Large intestine (tissue), 3 donors: ENCODE measurements around the gene TXNRD3. TPM values are rescaled to one million over a fixed set of nuclear protein-coding genes. Genes with fewer than 3 reads are reported as not detected.

Source experiments
- DNase-seq, 2 donors: peaks; one replicate each; pipeline versions ENCODE4 v3.0.0 to v3.0.0-alpha.2; 2013
- H3K27ac ChIP-seq: one replicate; pipeline ENCODE4 v1.5.1; 2013; ENCODE audit warnings: low read length
- H3K27me3 ChIP-seq: 2 replicates; pipeline ENCODE4 v1.6.1; 2013; ENCODE audit warnings: low read length; ENCODE audit not compliant: control insufficient read depth, insufficient read depth
- H3K36me3 ChIP-seq: 2 replicates; pipeline ENCODE4 v1.6.1; 2013; ENCODE audit warnings: low read length; ENCODE audit not compliant: control insufficient read depth, insufficient read depth
- H3K4me1 ChIP-seq: one replicate; pipeline ENCODE4 v1.6.1; 2013; ENCODE audit warnings: low read length; ENCODE audit not compliant: control insufficient read depth, insufficient read depth
- H3K4me3 ChIP-seq: one replicate; pipeline ENCODE4 v1.5.1; 2013; ENCODE audit warnings: low read length
- H3K9me3 ChIP-seq: one replicate; pipeline ENCODE4 v1.6.1; 2013; ENCODE audit warnings: mild to moderate bottlenecking, low read depth, low read length, moderate library complexity; ENCODE audit not compliant: control insufficient read depth
- WGBS: methylation state at CpG from one replicate; pipeline ENCODE4 v1.1.5; 2013; ENCODE audit warnings: low lambda C conversion rate; ENCODE audit not compliant: insufficient coverage; 5-methylcytosine and 5-hydroxymethylcytosine counted together
- polyA plus RNA-seq: library from polyadenylated mRNA; unstranded; fragments of 120-200 nt; gene quantifications from one replicate; pipeline ENCODE4 v1.2.1, GENCODE V29; 2013

Gene TXNRD3
- polyA plus RNA-seq, 1 donor = 7.3 TPM

- no peak for DNase-seq
- H3K27me3 ChIP-seq = no peaks in the 10 kb centered on the region
- WGBS = no CpG with 5 or more reads among the region's 3 CpGs
- no peaks in the 10 kb centered on the region for H3K9me3 ChIP-seq
- no peaks in the 10 kb centered on the region for H3K36me3 ChIP-seq
- H3K4me3 ChIP-seq = no peak overlapping the region
- no peaks in the 10 kb centered on the region for H3K4me1 ChIP-seq
- no peak overlapping the region for H3K27ac ChIP-seq
These were observed 86.1 kb downstream of the TXNRD3 start for GRCh38 chr3:126568776-126569342.

DNA sequence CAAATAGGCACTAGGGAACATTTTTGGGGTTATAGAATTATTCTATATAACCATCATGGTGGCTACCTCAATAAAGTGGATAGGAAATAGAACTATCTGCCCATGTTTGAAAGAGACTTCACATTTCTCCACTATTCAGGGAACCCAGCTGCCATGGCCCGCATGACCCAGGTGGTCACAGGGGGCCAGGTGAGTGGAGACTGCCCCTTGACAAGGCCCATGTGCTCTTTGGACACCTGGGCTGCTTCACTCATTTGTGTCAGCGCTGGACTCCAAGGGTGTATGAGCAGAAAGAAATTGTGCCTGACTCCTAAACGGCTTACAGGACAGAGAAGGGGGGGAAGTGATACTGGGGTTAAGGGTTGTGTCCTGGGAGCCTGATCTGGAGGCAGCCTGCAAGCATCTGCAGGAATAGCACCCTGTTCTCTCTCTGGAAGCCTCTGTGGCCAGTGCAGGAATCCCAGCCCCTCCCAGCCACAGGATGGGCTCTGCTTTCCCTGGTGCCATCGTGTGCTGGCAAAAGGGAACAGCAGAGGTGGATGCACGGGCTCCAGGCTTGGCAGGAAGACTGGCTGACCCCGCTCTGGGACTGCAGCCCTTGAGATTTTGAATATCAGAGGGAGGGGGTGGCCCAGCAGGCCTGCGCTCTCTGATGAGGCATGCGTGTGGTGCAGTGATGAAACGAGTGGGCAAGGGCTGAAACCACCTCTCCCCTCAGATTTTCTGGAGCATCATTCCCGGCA lies 87.1 kb downstream of the TXNRD3 start:
- no peak for DNase-seq
- Histone ChIP-seq H3K27ac (no peak overlapping the region), H3K4me3 (no peak overlapping the region), H3K27me3 (no peaks in the 10 kb centered on the region), H3K36me3 (no peaks in the 10 kb centered on the region), H3K4me1 (no peaks in the 10 kb centered on the region), H3K9me3 (no peaks in the 10 kb centered on the region)
- WGBS = no CpG with 5 or more reads among the region's 10 CpGs

DNA sequence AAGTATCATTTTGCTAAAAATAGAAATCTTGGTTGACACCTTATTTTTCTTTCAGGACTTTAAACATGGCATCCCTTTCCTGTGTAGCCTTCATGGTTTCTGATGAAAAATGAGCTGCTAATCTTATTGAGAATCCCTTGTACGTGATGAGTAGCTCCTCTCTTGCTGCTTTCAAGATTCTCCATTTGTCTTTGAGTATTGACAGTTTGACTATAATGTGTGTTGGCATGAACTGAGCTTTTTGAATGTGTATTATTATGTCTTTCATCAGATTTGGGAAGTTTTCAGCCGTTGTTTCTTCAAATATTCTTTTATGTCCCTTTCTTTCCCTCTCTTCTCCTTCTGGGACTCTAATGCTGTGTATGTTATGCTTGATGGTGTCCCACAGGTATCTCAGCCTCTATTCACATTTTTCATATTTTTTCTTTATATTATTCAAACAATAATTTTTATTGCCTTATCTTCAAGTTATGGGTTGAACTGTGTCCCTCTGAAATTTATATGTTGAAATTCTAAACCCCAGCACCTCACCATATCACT lies 92.1 kb downstream of the TXNRD3 start:
- H3K9me3 ChIP-seq = no peaks in the 10 kb centered on the region
- no peak overlapping the region for H3K27ac ChIP-seq
- H3K4me1 ChIP-seq = no peaks in the 10 kb centered on the region
- DNase-seq = no peak
- H3K27me3 ChIP-seq = no peaks in the 10 kb centered on the region
- H3K36me3 ChIP-seq = no peaks in the 10 kb centered on the region
- WGBS = 100% methylated on average over 2 of the region's 2 CpGs
- H3K4me3 ChIP-seq = no peak overlapping the region

- no peak for DNase-seq
- Histone ChIP-seq H3K9me3 (no peaks in the 10 kb centered on the region), H3K36me3 (no peaks in the 10 kb centered on the region), H3K4me3 (no peak within 1 kb of the TSS), H3K27ac (no peak within 1 kb of the TSS), H3K4me1 (no peaks in the 10 kb centered on the region), H3K27me3 (no peaks in the 10 kb centered on the region)
- no CpG with 5 or more reads among the region's 9 CpGs for WGBS
These were observed 96.4 kb downstream of the TXNRD3 start, which contains the start of gene C3orf22 for GRCh38 chr3:126558336-126559071. Gene C3orf22 (minus strand): TSS chr3:126558932. CDS start chr3:126553390, 5,542 bp downstream.

- no peaks in the 10 kb centered on the region for H3K27me3 ChIP-seq
- no peaks in the 10 kb centered on the region for H3K4me1 ChIP-seq
- no peaks in the 10 kb centered on the region for H3K9me3 ChIP-seq
- H3K4me3 ChIP-seq = no peak overlapping the region
- no CpG with 5 or more reads among the region's 6 CpGs for WGBS
- no peak for DNase-seq
- H3K36me3 ChIP-seq = no peaks in the 10 kb centered on the region
- H3K27ac ChIP-seq = no peak overlapping the region
These were observed 97.2 kb downstream of the TXNRD3 start for GRCh38 chr3:126557761-126558160.

DNA sequence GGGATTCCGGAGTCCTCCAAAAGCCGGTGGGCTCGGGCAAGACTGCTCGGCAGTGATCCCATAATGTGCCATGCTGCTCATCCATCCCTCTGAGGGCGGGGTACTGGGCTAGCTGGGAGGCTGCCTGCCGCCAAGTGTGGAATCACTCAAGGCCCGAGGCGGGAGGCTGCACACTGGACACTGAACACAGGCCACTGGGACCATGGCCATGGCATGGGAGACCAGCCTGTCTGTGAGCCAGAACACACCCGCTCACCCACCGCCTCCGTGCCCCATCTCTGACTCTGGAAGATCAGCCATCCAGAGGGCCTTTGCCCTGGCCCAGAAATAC lies 97.5 kb downstream of the TXNRD3 start:
- H3K4me3 ChIP-seq = no peak overlapping the region
- no peaks in the 10 kb centered on the region for H3K36me3 ChIP-seq
- no peak overlapping the region for H3K27ac ChIP-seq
- H3K27me3 ChIP-seq = no peaks in the 10 kb centered on the region
- no peaks in the 10 kb centered on the region for H3K4me1 ChIP-seq
- DNase-seq = no peak
- no CpG with 5 or more reads among the region's 11 CpGs for WGBS
- no peaks in the 10 kb centered on the region for H3K9me3 ChIP-seq

Other genes with a start within 250 kb of the TXNRD3 start
- gene ZXDC, start 179.2 kb downstream of the TXNRD3 start, polyA plus RNA-seq = 35.9 TPM
- gene UROC1, start 137.4 kb downstream of the TXNRD3 start, polyA plus RNA-seq = 0.06 TPM
- gene CHST13, start 131.0 kb downstream of the TXNRD3 start, polyA plus RNA-seq = 57.2 TPM
- gene C3orf22, start 96.2 kb downstream of the TXNRD3 start, polyA plus RNA-seq = 0.63 TPM
- 10.8 TPM for gene CHCHD6, start 49.1 kb upstream of the TXNRD3 start, polyA plus RNA-seq